Ovary (tissue), 3 donors: ENCODE results near the gene DENND5B.

Source experiments
- POLR2A ChIP-seq: fragments of 450-650 bp; IDR thresholded peaks from one replicate; pipeline ENCODE4 v1.6.1; 2017; ENCODE audit warnings: antibody characterized with exemption, mild to moderate bottlenecking, moderate library complexity
- TF ChIP-seq, protein P1 (sequence below), 3 donors: fragments of 450-650 bp in 2 of 3; fragments of 200-600 bp in 1 of 3; IDR thresholded peaks; one replicate each; pipeline versions ENCODE4 v1.5.1 to v1.8.0; 2016 to 2022; ENCODE audit warnings: antibody characterized with exemption in 3 of 3, mild to moderate bottlenecking in 1 of 3
- donor health status: DM: no; HTN: no; CAD: no.

DNA sequence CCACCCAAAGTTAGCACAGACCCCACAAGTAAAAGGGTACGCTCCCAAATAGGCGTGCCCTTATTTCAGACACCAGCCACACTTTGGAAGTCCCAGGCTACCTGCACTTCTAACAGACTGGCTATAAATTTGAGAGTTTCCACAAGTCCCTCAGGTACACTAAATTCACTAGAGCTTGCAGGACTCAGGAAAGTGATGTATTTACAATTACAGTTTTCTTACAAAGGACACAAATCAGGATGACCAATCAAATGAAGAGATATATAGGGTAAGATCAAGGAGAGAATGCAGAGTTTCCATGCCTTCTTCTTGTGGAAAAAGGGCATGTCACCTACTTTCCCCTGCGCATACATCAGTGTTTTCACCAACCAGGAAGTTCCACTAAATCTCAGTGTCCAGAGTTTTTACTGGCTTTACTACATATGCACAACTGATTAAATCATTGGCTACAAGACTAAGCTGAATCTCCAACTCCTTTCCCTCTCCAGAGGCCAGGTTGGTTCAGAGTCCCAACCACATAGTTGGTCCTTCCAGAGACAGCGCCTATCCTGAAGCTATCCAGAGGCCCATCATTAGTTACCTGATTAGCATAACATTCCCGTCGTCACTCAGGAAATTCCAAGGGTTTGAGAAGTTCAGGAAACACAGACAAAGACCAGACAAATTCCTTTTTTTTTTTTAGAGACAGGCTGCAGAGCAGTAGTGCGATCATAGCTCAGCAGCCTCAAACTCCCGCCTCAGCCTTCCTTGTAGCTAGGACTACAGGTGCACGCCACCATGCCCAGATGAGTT is 84.2 kb downstream of the DENND5B start:
- TF ChIP-seq, protein P1, sequence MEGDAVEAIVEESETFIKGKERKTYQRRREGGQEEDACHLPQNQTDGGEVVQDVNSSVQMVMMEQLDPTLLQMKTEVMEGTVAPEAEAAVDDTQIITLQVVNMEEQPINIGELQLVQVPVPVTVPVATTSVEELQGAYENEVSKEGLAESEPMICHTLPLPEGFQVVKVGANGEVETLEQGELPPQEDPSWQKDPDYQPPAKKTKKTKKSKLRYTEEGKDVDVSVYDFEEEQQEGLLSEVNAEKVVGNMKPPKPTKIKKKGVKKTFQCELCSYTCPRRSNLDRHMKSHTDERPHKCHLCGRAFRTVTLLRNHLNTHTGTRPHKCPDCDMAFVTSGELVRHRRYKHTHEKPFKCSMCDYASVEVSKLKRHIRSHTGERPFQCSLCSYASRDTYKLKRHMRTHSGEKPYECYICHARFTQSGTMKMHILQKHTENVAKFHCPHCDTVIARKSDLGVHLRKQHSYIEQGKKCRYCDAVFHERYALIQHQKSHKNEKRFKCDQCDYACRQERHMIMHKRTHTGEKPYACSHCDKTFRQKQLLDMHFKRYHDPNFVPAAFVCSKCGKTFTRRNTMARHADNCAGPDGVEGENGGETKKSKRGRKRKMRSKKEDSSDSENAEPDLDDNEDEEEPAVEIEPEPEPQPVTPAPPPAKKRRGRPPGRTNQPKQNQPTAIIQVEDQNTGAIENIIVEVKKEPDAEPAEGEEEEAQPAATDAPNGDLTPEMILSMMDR (IDR thresholded peaks at IDR 0.05) = no peak
- TF ChIP-seq POLR2A = no peak
